SK-N-SH (cell line): Measurements from ENCODE around the gene BIRC3.

Experiments used
- EP300 ChIP-seq, 2 experiments: IDR thresholded peaks; 2 replicates each; pipeline versions ENCODE4 v1.4.0 to v1.6.1; 2012; ENCODE audit warnings: borderline replicate concordance in 1 of 2, low read depth in 1 of 2, low read length in 1 of 2
- JUND ChIP-seq: IDR thresholded peaks from 2 replicates; pipeline ENCODE4 v1.4.0; 2012
- PBX3 ChIP-seq: IDR thresholded peaks from 2 replicates; pipeline ENCODE4; 2012
- POLR2AphosphoS5 ChIP-seq: IDR thresholded peaks from 2 replicates; pipeline ENCODE4 v1.6.1; 2012; ENCODE audit warnings: low read depth, low read length
- REST ChIP-seq: IDR thresholded peaks from 2 replicates; pipeline ENCODE4 v1.6.1; 2012; ENCODE audit warnings: mild to moderate bottlenecking, low read depth, low read length, moderate library complexity
- TAF1 ChIP-seq: IDR thresholded peaks from 2 replicates; pipeline ENCODE4 v1.6.1; 2012; ENCODE audit warnings: low read depth, mild to moderate bottlenecking, low read length, moderate library complexity, borderline replicate concordance
- USF2 ChIP-seq: fragments of 150-350 bp; IDR thresholded peaks from 2 replicates; pipeline ENCODE4 v1.6.1; 2017; ENCODE audit warnings: antibody characterized with exemption, low read length, low read depth, borderline replicate concordance
- TF ChIP-seq, protein P1 (sequence below): fragments of 200-600 bp; sonication (generic); IDR thresholded peaks from 2 replicates; pipeline ENCODE4 v1.6.1; 2017; ENCODE audit warnings: antibody characterized with exemption, mild to moderate bottlenecking, moderate library complexity

DNA sequence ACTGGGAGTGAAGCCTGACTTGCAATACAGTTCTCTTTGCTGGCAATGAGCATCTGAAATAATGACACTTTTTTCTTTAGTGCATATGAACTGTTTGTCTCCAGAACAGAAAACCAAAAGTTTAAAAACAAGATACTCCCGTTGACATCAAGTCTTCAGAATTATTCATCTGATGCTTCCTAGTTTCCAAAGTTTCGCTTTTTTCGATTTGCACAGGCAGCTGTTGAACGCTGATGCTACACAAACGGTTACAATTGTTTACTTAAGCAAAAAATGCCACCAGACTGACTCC lies 29.1 kb downstream of the BIRC3 start:
- no peak for TF ChIP-seq POLR2AphosphoS5
- TF ChIP-seq, protein P1, sequence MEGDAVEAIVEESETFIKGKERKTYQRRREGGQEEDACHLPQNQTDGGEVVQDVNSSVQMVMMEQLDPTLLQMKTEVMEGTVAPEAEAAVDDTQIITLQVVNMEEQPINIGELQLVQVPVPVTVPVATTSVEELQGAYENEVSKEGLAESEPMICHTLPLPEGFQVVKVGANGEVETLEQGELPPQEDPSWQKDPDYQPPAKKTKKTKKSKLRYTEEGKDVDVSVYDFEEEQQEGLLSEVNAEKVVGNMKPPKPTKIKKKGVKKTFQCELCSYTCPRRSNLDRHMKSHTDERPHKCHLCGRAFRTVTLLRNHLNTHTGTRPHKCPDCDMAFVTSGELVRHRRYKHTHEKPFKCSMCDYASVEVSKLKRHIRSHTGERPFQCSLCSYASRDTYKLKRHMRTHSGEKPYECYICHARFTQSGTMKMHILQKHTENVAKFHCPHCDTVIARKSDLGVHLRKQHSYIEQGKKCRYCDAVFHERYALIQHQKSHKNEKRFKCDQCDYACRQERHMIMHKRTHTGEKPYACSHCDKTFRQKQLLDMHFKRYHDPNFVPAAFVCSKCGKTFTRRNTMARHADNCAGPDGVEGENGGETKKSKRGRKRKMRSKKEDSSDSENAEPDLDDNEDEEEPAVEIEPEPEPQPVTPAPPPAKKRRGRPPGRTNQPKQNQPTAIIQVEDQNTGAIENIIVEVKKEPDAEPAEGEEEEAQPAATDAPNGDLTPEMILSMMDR, result no peak
- TF ChIP-seq PBX3, result no peak
- TF ChIP-seq TAF1, result no peak
- no peak; a peak in 1 of 4 replicates for TF ChIP-seq EP300 (IDR thresholded peaks at IDR 0.05; ENCODE audit: borderline replicate concordance in 1 of 2, low read depth in 1 of 2, low read length in 1 of 2)
- TF ChIP-seq REST, result no peak
- no peak for TF ChIP-seq USF2
- no peak for TF ChIP-seq JUND
